AG09309 (cell line): ENCODE results near the gene SASH3.

Source experiments
- DNase-seq: peaks from one replicate; pipeline ENCODE4 v3.0.0-alpha.2; 2010; ENCODE audit warnings: low read depth
- H3K4me3 ChIP-seq: 2 replicates; pipeline ENCODE4 v1.5.1; 2011; ENCODE audit warnings: mild to moderate bottlenecking, low read depth, low read length, moderate library complexity; ENCODE audit not compliant: control insufficient read depth
- CTCF ChIP-seq: IDR thresholded peaks from 2 replicates; pipeline ENCODE4 v1.5.1; 2011; ENCODE audit warnings: mild to moderate bottlenecking, low read depth, low read length, inconsistent platforms; ENCODE audit not compliant: insufficient read depth, control insufficient read depth; ENCODE audit errors: missing control alignments

The SASH3 gene

GRCh38 chrX:129790146-129790545, 10.4 kb downstream of the SASH3 start:
- DNase-seq = no peak
- no peak for TF ChIP-seq CTCF
- no peak overlapping the region for H3K4me3 ChIP-seq

DNA sequence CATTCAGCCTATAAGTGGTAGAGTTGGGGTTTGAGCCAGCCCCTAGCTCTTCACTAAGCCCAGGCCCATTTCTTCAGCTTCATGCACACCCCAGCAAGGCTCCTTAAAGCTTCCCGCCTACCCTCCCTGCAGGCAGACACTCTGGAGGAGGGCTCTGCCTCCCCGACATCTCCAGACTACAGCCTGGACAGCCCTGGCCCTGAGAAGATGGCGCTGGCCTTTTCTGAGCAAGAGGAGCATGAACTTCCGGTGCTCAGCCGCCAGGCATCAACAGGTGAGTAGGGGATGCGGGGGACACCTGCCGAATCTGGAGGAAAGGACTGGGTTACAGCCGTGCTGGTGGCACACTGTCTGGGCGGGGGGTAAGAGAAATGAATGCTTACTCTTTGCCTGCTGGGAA, 11.1 kb downstream of the SASH3 start:
- TF ChIP-seq CTCF = no peak
- H3K4me3 ChIP-seq = no peak overlapping the region
- DNase-seq = no peak

- DNase-seq = no peak
- no peak overlapping the region for H3K4me3 ChIP-seq
- no peak for TF ChIP-seq CTCF
Measured at GRCh38 chrX:129791336-129791735, 11.6 kb downstream of the SASH3 start.

DNA sequence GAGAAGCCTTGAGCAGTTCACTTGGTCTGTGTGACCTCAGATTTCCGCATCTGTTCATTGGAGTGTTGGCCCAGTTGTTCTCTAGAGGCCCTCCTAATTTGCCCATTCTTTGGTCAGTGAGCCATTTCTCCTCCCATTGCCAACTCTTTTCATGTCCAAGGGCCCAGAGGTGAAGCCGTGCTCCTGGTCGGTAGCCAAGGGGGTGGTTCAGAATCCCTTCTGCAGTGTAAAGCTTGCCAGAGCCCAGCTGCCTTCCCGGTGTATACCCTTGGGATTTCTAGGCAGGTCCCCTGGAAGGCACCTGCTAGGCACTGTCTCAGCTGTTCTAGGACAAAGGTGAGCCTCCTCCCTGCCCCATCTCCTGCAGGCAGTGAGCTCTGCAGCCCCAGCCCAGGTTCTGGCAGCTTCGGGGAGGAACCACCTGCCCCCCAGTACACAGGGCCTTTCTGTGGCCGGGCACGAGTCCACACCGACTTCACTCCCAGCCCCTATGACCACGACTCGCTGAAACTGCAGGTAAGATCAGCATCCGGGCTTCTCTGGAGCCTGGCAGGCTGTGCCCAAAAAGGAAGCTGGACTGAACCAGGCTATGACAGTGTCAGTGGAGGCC, 12.3 kb downstream of the SASH3 start:
- TF ChIP-seq CTCF = no peak
- H3K4me3 ChIP-seq = no peak overlapping the region
- no peak for DNase-seq

DNA sequence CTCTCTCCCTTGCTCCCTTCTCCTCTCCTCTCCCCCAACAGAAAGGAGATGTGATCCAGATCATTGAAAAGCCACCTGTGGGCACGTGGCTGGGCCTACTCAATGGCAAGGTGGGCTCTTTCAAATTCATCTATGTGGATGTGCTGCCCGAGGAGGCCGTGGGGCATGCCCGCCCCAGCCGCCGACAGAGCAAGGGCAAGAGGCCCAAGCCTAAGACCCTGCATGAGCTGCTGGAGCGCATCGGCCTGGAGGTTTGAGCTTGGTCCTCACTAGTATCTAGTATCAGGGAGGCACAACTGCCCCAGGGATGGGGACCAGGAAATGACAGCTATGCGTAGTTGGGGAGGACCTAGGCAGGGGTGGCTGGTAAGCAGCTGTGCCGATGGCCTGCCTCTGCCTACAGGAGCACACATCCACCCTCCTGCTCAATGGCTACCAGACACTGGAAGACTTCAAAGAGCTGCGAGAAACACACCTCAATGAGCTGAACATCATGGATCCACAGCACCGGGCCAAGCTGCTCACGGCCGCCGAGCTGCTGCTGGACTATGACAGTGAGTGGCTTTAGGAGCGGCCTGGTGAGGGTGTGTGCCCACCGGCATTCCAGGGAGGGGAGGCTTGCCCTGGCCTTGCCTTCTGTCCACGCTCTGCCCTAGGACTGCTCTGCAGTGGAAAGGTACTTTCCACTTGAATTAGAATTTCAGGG, 13.0 kb downstream of the SASH3 start:
- DNase-seq = no peak
- TF ChIP-seq CTCF = no peak
- no peak overlapping the region for H3K4me3 ChIP-seq

- no peak overlapping the region for H3K4me3 ChIP-seq
- DNase-seq = no peak
- no peak for TF ChIP-seq CTCF
Measured at GRCh38 chrX:129793604-129794191, 13.9 kb downstream of the SASH3 start.
